ENCODE measurements around the gene PPM1E. TPM values are rescaled to one million over a fixed set of nuclear protein-coding genes. Genes with fewer than 3 reads are reported as not detected.

The PPM1E gene
- total RNA-seq, 4 donors from 2014 or later = 0.14 TPM; not detected in 3

GRCh38 chr17:58756246-58757161 is 850 bp downstream of the PPM1E start:
- intact Hi-C loops (cut with DNase I; ENCODE audit: low total_unique reads) = no loop called here
- peaks cover 76% of the 10 kb centered on the region for H3K27me3 ChIP-seq

GRCh38 chr17:58757162-58757613 is 1.5 kb downstream of the PPM1E start:
- H3K4me1 ChIP-seq = peaks cover 0 to 18% (median 18%) of the 10 kb centered on the region in 4 donors
- no peaks in the 10 kb centered on the region for H3K36me3 ChIP-seq
- 42 to 49% methylated on average over 5 of the region's 5 CpGs for WGBS, 2 donors (ENCODE audit: low coverage in 1 of 2)
- no peak overlapping the region for H3K27ac ChIP-seq
- intact Hi-C loops (cut with DNase I; ENCODE audit: low total_unique reads) = no loop called here
- in situ Hi-C loops (cut with MboI; ENCODE audit: low pct_ligation_motif_present in 1 of 4, low pct_unique_long_range_greater_than_20kb in 1 of 4, low sequenced_read_pairs in 3 of 4) = no loop called here
- H3K27me3 ChIP-seq = peaks cover 83% of the 10 kb centered on the region
- H3K9me3 ChIP-seq = no peaks in the 10 kb centered on the region
- no peak for DNase-seq
- H3K4me3 ChIP-seq = no peak overlapping the region
- TF ChIP-seq POLR2A (IDR thresholded peaks at IDR 0.05) (no peak), CTCF (IDR thresholded peaks at IDR 0.05) (no peak), POLR2AphosphoS5 (IDR thresholded peaks at IDR 0.05) (no peak), EP300 (IDR thresholded peaks at IDR 0.05; ENCODE audit: low read depth) (no peak)

More at GRCh38 chr17:58756246-58757161, 850 bp downstream of the PPM1E start:
- peak overlapping the region; percentile 13 to 62 (median 46) for H3K4me3 ChIP-seq
- in situ Hi-C loops (cut with MboI; ENCODE audit: low pct_ligation_motif_present in 1 of 4, low pct_unique_long_range_greater_than_20kb in 1 of 4, low sequenced_read_pairs in 3 of 4) = no loop called here
- H3K4me1 ChIP-seq = peaks cover 0 to 18% (median 18%) of the 10 kb centered on the region in 4 donors
- WGBS, 2 donors (ENCODE audit: low coverage in 1 of 2) = 1% methylated on average over 42 of the region's 72 CpGs; no CpG with 5 or more reads in 1 of the 2 donors
- H3K27ac ChIP-seq = no peak overlapping the region
- no peaks in the 10 kb centered on the region for H3K36me3 ChIP-seq
- TF ChIP-seq POLR2AphosphoS5 (IDR thresholded peaks at IDR 0.05) (no peak), CTCF (IDR thresholded peaks at IDR 0.05) (no peak), EP300 (IDR thresholded peaks at IDR 0.05; ENCODE audit: low read depth) (no peak), POLR2A (IDR thresholded peaks at IDR 0.05) (no peak)
- DNase-seq = no peak
- no peaks in the 10 kb centered on the region for H3K9me3 ChIP-seq

- no peak for DNase-seq
- Histone ChIP-seq H3K27ac (no peak overlapping the region), H3K36me3 (no peaks in the 10 kb centered on the region), H3K9me3 (no peaks in the 10 kb centered on the region), H3K27me3 (peaks cover 93% of the 10 kb centered on the region), H3K4me3 (no peak overlapping the region), H3K4me1 (peaks cover 0 to 18% (median 18%) of the 10 kb centered on the region in 4 donors)
- in situ Hi-C loops (cut with MboI; ENCODE audit: low pct_ligation_motif_present in 1 of 4, low pct_unique_long_range_greater_than_20kb in 1 of 4, low sequenced_read_pairs in 3 of 4) (no loop called here), intact Hi-C loops (cut with DNase I; ENCODE audit: low total_unique reads) (no loop called here)
- WGBS, 2 donors (ENCODE audit: low coverage in 1 of 2) = 86 to 93% methylated on average over 7 to 8 of the region's 8 CpGs
- TF ChIP-seq POLR2AphosphoS5 (IDR thresholded peaks at IDR 0.05) (no peak), EP300 (IDR thresholded peaks at IDR 0.05; ENCODE audit: low read depth) (no peak), POLR2A (IDR thresholded peaks at IDR 0.05) (no peak), CTCF (IDR thresholded peaks at IDR 0.05) (no peak)
These were observed 3.2 kb downstream of the PPM1E start for GRCh38 chr17:58758890-58759289.

- no peak for DNase-seq
- Histone ChIP-seq H3K36me3 (no peaks in the 10 kb centered on the region), H3K27me3 (peaks cover 91% of the 10 kb centered on the region), H3K9me3 (no peaks in the 10 kb centered on the region), H3K4me1 (peaks cover 0 to 18% (median 18%) of the 10 kb centered on the region in 4 donors), H3K4me3 (no peak overlapping the region), H3K27ac (no peak overlapping the region)
- intact Hi-C loops (cut with DNase I; ENCODE audit: low total_unique reads) (no loop called here), in situ Hi-C loops (cut with MboI; ENCODE audit: low pct_ligation_motif_present in 1 of 4, low pct_unique_long_range_greater_than_20kb in 1 of 4, low sequenced_read_pairs in 3 of 4) (no loop called here)
- TF ChIP-seq EP300 (IDR thresholded peaks at IDR 0.05; ENCODE audit: low read depth) (no peak), POLR2AphosphoS5 (IDR thresholded peaks at IDR 0.05) (no peak), POLR2A (IDR thresholded peaks at IDR 0.05) (no peak), CTCF (IDR thresholded peaks at IDR 0.05) (no peak)
- 58 to 73% methylated on average over 2 of the region's 2 CpGs for WGBS, 2 donors (ENCODE audit: low coverage in 1 of 2)
These were observed 3.9 kb downstream of the PPM1E start for GRCh38 chr17:58759522-58759921.

Data from transverse colon (tissue), 4 donors.